IMR-90 (cell line): ENCODE measurements around the gene STIM1. TPM values are rescaled to one million over a fixed set of nuclear protein-coding genes. Genes with fewer than 3 reads are reported as not detected.

ENCODE experiments used
- ATAC-seq: fragments of 200-7000 bp; cut with Tn5 transposase; 2 replicates; pipeline ENCODE4 v1.9.1; 2020; ENCODE audit warnings: low read depth, mild to moderate bottlenecking, moderate library complexity
- Bru-seq: library from RNA; stranded (reverse); fragments of 400-500 nt; gene quantifications from one replicate; lab custom pipeline; 2021; lab: Mats Ljungman, UMichigan
- BruChase-seq, 2 experiments: library from RNA; stranded (reverse); fragments of 400-500 nt; gene quantifications; one replicate each; lab custom pipeline; 2021; lab: Mats Ljungman, UMichigan
- BruUV-seq: library from RNA; stranded (reverse); fragments of 400-500 nt; replicated peaks from 2 replicates; lab custom pipeline; 2021; lab: Mats Ljungman, UMichigan
- CTCF ChIA-PET: fragments of 300-600 bp; formaldehyde crosslinking; extraction: SDS; loops from one replicate; lab custom pipeline; 2021; ENCODE audit warnings: antibody characterized with exemption; lab: Yijun Ruan, JAX
- POLR2A ChIA-PET: fragments of 300-600 bp; sonication (Branson Sonifier 250); formaldehyde crosslinking; loops from one replicate; lab custom pipeline; 2022; ENCODE audit warnings: antibody characterized with exemption; ENCODE audit not compliant: unreplicated experiment; lab: Charles Lee
- DNase-seq: peaks from one replicate; pipeline ENCODE4 v3.0.0; 2013
- H2AFZ ChIP-seq: replicated peaks from 2 replicates; pipeline ENCODE3; 2013; ENCODE audit warnings: low read length, mild to moderate bottlenecking; ENCODE audit not compliant: poor library complexity
- H2AK5ac ChIP-seq: 2 replicates; pipeline ENCODE4 v1.6.1; 2013; ENCODE audit warnings: low read depth, low read length, inconsistent platforms
- H2AK9ac ChIP-seq: replicated peaks from 2 replicates; pipeline ENCODE3; 2013; ENCODE audit warnings: mild to moderate bottlenecking, low read depth, low read length, moderate library complexity; ENCODE audit not compliant: poor library complexity
- H2BK120ac ChIP-seq: 2 replicates; pipeline ENCODE4 v1.6.1; 2013; ENCODE audit warnings: low read depth, low read length, inconsistent platforms
- H2BK15ac ChIP-seq: 3 replicates; pipeline ENCODE4 v1.6.1; 2013; ENCODE audit warnings: low read depth, low read length, inconsistent platforms
- H2BK20ac ChIP-seq: 2 replicates; pipeline ENCODE4 v1.6.1; 2013; ENCODE audit warnings: low read depth, mild to moderate bottlenecking, inconsistent platforms, low read length, moderate library complexity
- H2BK5ac ChIP-seq: 2 replicates; pipeline ENCODE4 v1.6.1; 2013; ENCODE audit warnings: mild to moderate bottlenecking, low read depth, low read length, inconsistent platforms; ENCODE audit not compliant: poor library complexity, severe bottlenecking
- H3K14ac ChIP-seq: replicated peaks from 2 replicates; pipeline ENCODE4 v1.6.1; 2013; ENCODE audit warnings: low read depth, low read length, inconsistent platforms
- H3K18ac ChIP-seq: 2 replicates; pipeline ENCODE4 v1.6.1; 2013; ENCODE audit warnings: low read depth, low read length, control low read depth
- H3K23ac ChIP-seq: 2 replicates; pipeline ENCODE4 v1.6.1; 2013; ENCODE audit warnings: low read depth, low read length, inconsistent platforms
- H3K27ac ChIP-seq: 2 replicates; pipeline ENCODE4 v1.5.1; 2013; ENCODE audit warnings: mild to moderate bottlenecking, control low read depth, low read length; ENCODE audit not compliant: insufficient read depth
- H3K27me3 ChIP-seq: 2 replicates; pipeline ENCODE4 v1.6.1; 2013; ENCODE audit warnings: low read length; ENCODE audit not compliant: control insufficient read depth, insufficient read depth
- H3K36me3 ChIP-seq: 2 replicates; pipeline ENCODE4 v1.6.1; 2013; ENCODE audit warnings: low read length, mixed read lengths; ENCODE audit not compliant: control insufficient read depth, insufficient read depth
- H3K4ac ChIP-seq: 2 replicates; pipeline ENCODE4 v1.6.1; 2013; ENCODE audit warnings: low read depth, low read length, inconsistent platforms
- H3K4me1 ChIP-seq: 2 replicates; pipeline ENCODE4 v1.6.1; 2013; ENCODE audit warnings: low read length, mixed read lengths; ENCODE audit not compliant: control insufficient read depth, insufficient read depth
- H3K4me2 ChIP-seq: 2 replicates; pipeline ENCODE4 v1.6.1; 2013; ENCODE audit warnings: low read depth, mild to moderate bottlenecking, control low read depth, low read length, moderate library complexity
- H3K4me3 ChIP-seq: 2 replicates; pipeline ENCODE4 v1.5.1; 2013; ENCODE audit warnings: low read depth, mild to moderate bottlenecking, control low read depth, low read length, moderate library complexity; ENCODE audit not compliant: insufficient read depth
- H3K56ac ChIP-seq: 2 replicates; pipeline ENCODE4 v1.6.1; 2013; ENCODE audit warnings: low read length, inconsistent platforms; ENCODE audit not compliant: insufficient read depth; ENCODE audit errors: extremely low read depth
- H3K79me1 ChIP-seq, 2 experiments: 2 replicates each; pipeline ENCODE4 v1.6.1; 2013; ENCODE audit warnings: low read length in 2 of 2, inconsistent platforms in 1 of 2, low read depth in 1 of 2
- H3K9ac ChIP-seq: 2 replicates; pipeline ENCODE4 v1.6.1; 2013; ENCODE audit warnings: low read depth, low read length, control low read depth
- H3K9me1 ChIP-seq: 2 replicates; pipeline ENCODE4 v1.6.1; 2013; ENCODE audit warnings: low read length, inconsistent platforms; ENCODE audit not compliant: insufficient read depth
- H3K9me3 ChIP-seq: 2 replicates; pipeline ENCODE4 v1.6.1; 2013; ENCODE audit warnings: low read length; ENCODE audit not compliant: control insufficient read depth, insufficient read depth
- H4K20me1 ChIP-seq: 2 replicates; pipeline ENCODE4 v1.6.1; 2013; ENCODE audit warnings: low read length, inconsistent platforms; ENCODE audit not compliant: insufficient read depth
- H4K5ac ChIP-seq: 2 replicates; pipeline ENCODE4 v1.6.1; 2013; ENCODE audit warnings: mild to moderate bottlenecking, low read depth, low read length, control low read depth
- H4K8ac ChIP-seq, 2 experiments: 2 replicates each; pipeline ENCODE4 v1.6.1; 2013; ENCODE audit warnings: low read depth in 2 of 2, low read length in 2 of 2, control low read depth in 1 of 2, inconsistent platforms in 1 of 2
- H4K91ac ChIP-seq: 2 replicates; pipeline ENCODE4 v1.6.1; 2013; ENCODE audit warnings: low read depth, low read length, inconsistent platforms; ENCODE audit not compliant: insufficient read depth
- BHLHE40 ChIP-seq: fragments of 150-350 bp; IDR thresholded peaks from 2 replicates; pipeline ENCODE4 v1.6.1; 2016; ENCODE audit warnings: mild to moderate bottlenecking, low read depth, low read length
- CHD1 ChIP-seq: IDR thresholded peaks from 2 replicates; pipeline ENCODE4 v1.6.1; 2012; ENCODE audit warnings: low read depth, low read length, improper control_type of control experiment
- ELK1 ChIP-seq: fragments of 150-350 bp; IDR thresholded peaks from 2 replicates; pipeline ENCODE4 v1.6.1; 2016; ENCODE audit warnings: low read depth, mild to moderate bottlenecking, low read length, moderate library complexity, borderline replicate concordance
- FOS ChIP-seq: fragments of 150-350 bp; IDR thresholded peaks from 2 replicates; pipeline ENCODE4 v1.6.1; 2016; ENCODE audit warnings: low read depth, low read length
- MAFK ChIP-seq: IDR thresholded peaks from 2 replicates; pipeline ENCODE4 v1.6.1; 2012; ENCODE audit warnings: low read depth, low read length, improper control_type of control experiment
- MAZ ChIP-seq: IDR thresholded peaks from 2 replicates; pipeline ENCODE4 v1.6.1; 2012; ENCODE audit warnings: low read depth, mild to moderate bottlenecking, low read length, improper control_type of control experiment, moderate library complexity, borderline replicate concordance
- NFE2L2 ChIP-seq: fragments of 150-350 bp; IDR thresholded peaks from 2 replicates; pipeline ENCODE4 v1.6.1; 2016; ENCODE audit warnings: low read depth, mild to moderate bottlenecking, low read length
- POLR2A ChIP-seq: IDR thresholded peaks from 2 replicates; pipeline ENCODE4 v1.6.1; 2012; ENCODE audit warnings: mild to moderate bottlenecking, low read depth, low read length
- RAD21 ChIP-seq: IDR thresholded peaks from 2 replicates; pipeline ENCODE4 v1.6.1; 2012; ENCODE audit warnings: low read length, improper control_type of control experiment
- RCOR1 ChIP-seq: IDR thresholded peaks from 2 replicates; pipeline ENCODE4 v1.6.1; 2012; ENCODE audit warnings: mild to moderate bottlenecking, low read length, improper control_type of control experiment; ENCODE audit not compliant: insufficient replicate concordance
- USF2 ChIP-seq: fragments of 150-350 bp; IDR thresholded peaks from 2 replicates; pipeline ENCODE4 v1.6.1; 2017; ENCODE audit warnings: mild to moderate bottlenecking, antibody characterized with exemption, low read length, low read depth
- WGBS, 2 experiments: methylation state at CpG; one replicate each; pipeline versions ENCODE4 v1.1.5 to v1.1.7; 2013; ENCODE audit warnings: missing lambda C conversion rate in 2 of 2; ENCODE audit not compliant: insufficient read length in 1 of 2; ENCODE audit errors: extremely low coverage in 2 of 2; 5-methylcytosine and 5-hydroxymethylcytosine counted together
- dilution Hi-C: fragments of 300-500 bp; cut with HindIII; formaldehyde crosslinking; loops from one replicate; pipeline ENCODE4 v1.14.3; 2018; ENCODE audit warnings: low sequenced_read_pairs; ENCODE audit not compliant: unreplicated experiment
- in situ Hi-C: fragments of 300-500 bp; cut with MboI; formaldehyde crosslinking; loops from 3 replicates; pipeline ENCODE4 v1.14.3; 2019; ENCODE audit warnings: low sequenced_read_pairs, inconsistent platforms, mixed read lengths
- intact Hi-C: fragments of 100-400 bp; cut with micrococcal nuclease; formaldehyde crosslinking; loops from 2 replicates; pipeline ENCODE4 v1.10.0; 2022
- long read RNA-seq: library from polyadenylated mRNA; unstranded; transcript quantifications from one replicate; pipeline ENCODE4 v2.0.0, GENCODE V29; 2021; ENCODE audit not compliant: unreplicated experiment
- polyA plus RNA-seq, 3 experiments: library from polyadenylated mRNA; depleted of rRNA; stranded (reverse); fragments of >200 nt; gene quantifications; 2 replicates each; pipeline ENCODE4 v1.2.3, GENCODE V29; 2012; ENCODE audit warnings: low replicate concordance in 1 of 3
- total RNA-seq: library from RNA; depleted of rRNA; stranded (reverse); fragments of >200 nt; gene quantifications from 2 replicates; pipeline ENCODE4 v1.2.3, GENCODE V29; 2012; rRNA removed

The STIM1 gene
- total RNA-seq (13.9 and 17.9 TPM in 2 replicates), polyA plus RNA-seq (2012; rRNA removed) (19.2 and 23.0 TPM in 2 replicates), Bru-seq, nascent RNA (percentile 75 among the genes with signal in this experiment), BruChase-seq, experiment 1, labeled RNA remaining after a 6-hour chase (percentile 78 among the genes with signal in this experiment), BruChase-seq, experiment 2, labeled RNA remaining after a 2-hour chase (percentile 69 among the genes with signal in this experiment)
- 24.2 and 28.5 TPM in 2 replicates for polyA plus RNA-seq (2012; cell fraction: cytosol; rRNA removed)
- polyA plus RNA-seq (2012; cell fraction: nucleus; rRNA removed; ENCODE audit: low replicate concordance), result 34.8 and 44.6 TPM in 2 replicates
- long read RNA-seq, full-length matches to known transcripts, result 6 of 23 reads
- long read RNA-seq, partial matches to known transcripts, result 2 of 23 reads
- long read RNA-seq, other reads (novel, unspliced or antisense), result 15 of 23 reads

- CTCF ChIA-PET, result interaction anchor here (0.5 to 9.2 kb wide), 30 partner anchors 9 to 251 kb away, joined by 3 to 186 read pairs (median 4); partner anchors contain the start of gene RHOG
- 1% methylated on average over 41 of the region's 87 CpGs; no CpG with 5 or more reads in 1 of the 2 experiments for WGBS, 2 experiments
- Histone ChIP-seq H2AFZ (peak within 1 kb of the TSS; percentile 96), H2BK120ac (peak within 1 kb of the TSS; percentile 47; the same call in 1 of the 2 replicates), H2BK5ac (peak within 1 kb of the TSS; percentile 69), H3K9me3 (no peaks in the 10 kb centered on the region), H4K20me1 (no peaks in the 10 kb centered on the region), H3K18ac (peak within 1 kb of the TSS; percentile 9; the same call in 1 of the 2 replicates), H3K4me2 (peak within 1 kb of the TSS; percentile 98), H4K8ac (peak within 1 kb of the TSS; percentile 70 to 86; a peak in 3 of 4 replicates), H3K56ac (peak within 1 kb of the TSS; percentile 82), H2AK9ac (peak within 1 kb of the TSS; percentile 96), H4K91ac (peak within 1 kb of the TSS; percentile 74), H3K79me1 (peaks cover 17 to 41% of the 10 kb centered on the region in 2 experiments; a peak in 3 of 4 replicates), H3K9me1 (peaks cover 23% of the 10 kb centered on the region), H3K27me3 (no peaks in the 10 kb centered on the region), H3K4me3 (peak within 1 kb of the TSS; percentile 83), H3K9ac (peak within 1 kb of the TSS; percentile 86), H3K23ac (peak within 1 kb of the TSS; percentile 93), H2BK20ac (0 out of 2 replicates have a peak within 1 kb of the TSS, but pooled peaks have one; percentile 29), H2AK5ac (peak within 1 kb of the TSS; percentile 52; the same call in 1 of the 2 replicates), H3K4ac (peak within 1 kb of the TSS; percentile 75), H3K4me1 (peaks cover 16% of the 10 kb centered on the region), H2BK15ac (peak within 1 kb of the TSS; percentile 63; the same call in 2 of the 3 replicates), H4K5ac (peak within 1 kb of the TSS; percentile 44), H3K36me3 (no peaks in the 10 kb centered on the region), H3K27ac (peak within 1 kb of the TSS; percentile 87), H3K14ac (peak within 1 kb of the TSS; percentile 83)
- in situ Hi-C loops (no loop called here), intact Hi-C loops (loop anchor here (1.0 to 10.0 kb wide), 4 partner anchors 87 to 400 kb away; no protein-coding TSS in a partner anchor), dilution Hi-C loops (no loop called here)
- ATAC-seq (peak; percentile 93), DNase-seq (peak; percentile 90)
- POLR2A ChIA-PET, result interaction anchor here (0.6 to 1.6 kb wide), 2 partner anchors 18 to 217 kb away, joined by 5 to 7 read pairs; no protein-coding TSS in a partner anchor
- BruUV-seq, result no TSS peak
- no peak for TF ChIP-seq BHLHE40
- TF ChIP-seq CHD1, result peak; percentile 62; the same call in 1 of the 2 replicates
- peak; percentile 64; the same call in 1 of the 2 replicates for TF ChIP-seq MAZ
- no peak for TF ChIP-seq FOS
- peak; percentile 90 for TF ChIP-seq RAD21
- no peak for TF ChIP-seq USF2
- peak; percentile 40; the same call in 1 of the 2 replicates for TF ChIP-seq POLR2A
- TF ChIP-seq RCOR1, result no peak
- TF ChIP-seq NFE2L2, result no peak
- no peak for TF ChIP-seq MAFK
- no peak for TF ChIP-seq ELK1
These were observed at the start of gene STIM1 for GRCh38 chr11:3854977-3855807. TSS of gene STIM1 (plus strand) at chr11:3855664. CDS start at chr11:3856271, 607 bp downstream.
